PFSK-1 (cell line): Measurements from ENCODE around the gene TRIM50.

ENCODE experiments used
- FOXP2 ChIP-seq: optimal IDR thresholded peaks from 2 replicates; pipeline ENCODE3; 2011; ENCODE audit warnings: borderline replicate concordance, control low read depth, inconsistent platforms; ENCODE audit not compliant: insufficient read depth; ENCODE audit errors: extremely low read length, extremely low read depth
- POLR2AphosphoS5 ChIP-seq: IDR thresholded peaks from 2 replicates; pipeline ENCODE4 v1.6.1; 2012; ENCODE audit warnings: low read depth, mild to moderate bottlenecking, control low read depth, low read length, moderate library complexity
- SIN3A ChIP-seq: IDR thresholded peaks from 2 replicates; pipeline ENCODE4 v1.6.1; 2012; ENCODE audit warnings: mild to moderate bottlenecking, low read length, moderate library complexity, borderline replicate concordance; ENCODE audit not compliant: insufficient read depth
- TAF1 ChIP-seq: IDR thresholded peaks from 2 replicates; pipeline ENCODE4 v1.6.1; 2012; ENCODE audit warnings: low read length, control low read depth, borderline replicate concordance; ENCODE audit not compliant: insufficient read depth
- TF ChIP-seq, protein P1 (sequence below), 2 experiments: IDR thresholded peaks; 2 replicates each; pipeline versions ENCODE4 v1.6.1 to v1.8.0; 2011 to 2012; ENCODE audit warnings: low read depth in 2 of 2, low read length in 2 of 2, control low read depth in 1 of 2, inconsistent platforms in 1 of 2, mild to moderate bottlenecking in 1 of 2, moderate library complexity in 1 of 2; ENCODE audit not compliant: insufficient read depth in 1 of 2

TRIM50 gene

DNA sequence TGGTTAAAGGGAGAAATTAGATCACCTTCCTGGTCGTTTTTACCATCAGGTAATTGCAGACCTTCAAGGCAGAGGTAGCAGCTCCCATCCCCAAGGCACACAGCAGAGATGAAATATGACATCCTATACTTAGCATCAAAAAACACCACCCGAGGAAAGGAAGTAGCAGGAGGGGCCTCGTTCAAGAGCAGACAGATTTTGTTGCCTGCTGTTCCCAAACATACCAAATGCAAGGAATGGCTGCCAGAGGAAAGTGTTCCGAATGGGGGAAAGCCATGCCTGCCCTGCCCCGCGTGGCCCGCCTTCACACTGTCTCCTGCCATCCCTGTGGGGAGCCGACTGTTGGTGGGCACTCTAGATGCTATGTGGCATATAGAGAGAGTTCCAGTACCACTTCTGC lies 18.1 kb upstream of the TRIM50 start:
- TF ChIP-seq, protein P1, sequence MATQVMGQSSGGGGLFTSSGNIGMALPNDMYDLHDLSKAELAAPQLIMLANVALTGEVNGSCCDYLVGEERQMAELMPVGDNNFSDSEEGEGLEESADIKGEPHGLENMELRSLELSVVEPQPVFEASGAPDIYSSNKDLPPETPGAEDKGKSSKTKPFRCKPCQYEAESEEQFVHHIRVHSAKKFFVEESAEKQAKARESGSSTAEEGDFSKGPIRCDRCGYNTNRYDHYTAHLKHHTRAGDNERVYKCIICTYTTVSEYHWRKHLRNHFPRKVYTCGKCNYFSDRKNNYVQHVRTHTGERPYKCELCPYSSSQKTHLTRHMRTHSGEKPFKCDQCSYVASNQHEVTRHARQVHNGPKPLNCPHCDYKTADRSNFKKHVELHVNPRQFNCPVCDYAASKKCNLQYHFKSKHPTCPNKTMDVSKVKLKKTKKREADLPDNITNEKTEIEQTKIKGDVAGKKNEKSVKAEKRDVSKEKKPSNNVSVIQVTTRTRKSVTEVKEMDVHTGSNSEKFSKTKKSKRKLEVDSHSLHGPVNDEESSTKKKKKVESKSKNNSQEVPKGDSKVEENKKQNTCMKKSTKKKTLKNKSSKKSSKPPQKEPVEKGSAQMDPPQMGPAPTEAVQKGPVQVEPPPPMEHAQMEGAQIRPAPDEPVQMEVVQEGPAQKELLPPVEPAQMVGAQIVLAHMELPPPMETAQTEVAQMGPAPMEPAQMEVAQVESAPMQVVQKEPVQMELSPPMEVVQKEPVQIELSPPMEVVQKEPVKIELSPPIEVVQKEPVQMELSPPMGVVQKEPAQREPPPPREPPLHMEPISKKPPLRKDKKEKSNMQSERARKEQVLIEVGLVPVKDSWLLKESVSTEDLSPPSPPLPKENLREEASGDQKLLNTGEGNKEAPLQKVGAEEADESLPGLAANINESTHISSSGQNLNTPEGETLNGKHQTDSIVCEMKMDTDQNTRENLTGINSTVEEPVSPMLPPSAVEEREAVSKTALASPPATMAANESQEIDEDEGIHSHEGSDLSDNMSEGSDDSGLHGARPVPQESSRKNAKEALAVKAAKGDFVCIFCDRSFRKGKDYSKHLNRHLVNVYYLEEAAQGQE (IDR thresholded peaks at IDR 0.05; ENCODE audit: insufficient read depth in 1 of 2, low read depth in 2 of 2, low read length in 2 of 2) = no peak
- TF ChIP-seq FOXP2 (no peak), SIN3A (no peak), POLR2AphosphoS5 (no peak), TAF1 (no peak)

DNA sequence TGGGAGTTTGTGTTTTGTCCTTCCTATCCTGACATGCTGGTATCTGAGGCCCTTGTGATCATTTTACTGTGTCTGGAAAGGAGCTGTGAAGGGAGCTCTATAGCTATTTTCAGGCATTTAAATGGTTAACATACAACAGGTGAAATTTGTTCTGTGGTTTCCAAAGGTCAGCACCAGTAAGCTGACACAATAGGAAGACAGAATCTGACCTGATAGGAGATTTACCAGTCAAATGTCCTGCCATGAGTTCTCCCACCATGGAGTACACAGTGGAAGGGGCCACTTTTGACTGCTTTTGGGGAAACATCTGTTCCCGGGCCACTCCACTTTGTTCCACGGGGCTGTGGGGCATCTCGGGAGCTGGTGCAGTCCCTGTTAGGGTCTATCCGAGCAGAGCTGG lies 17.7 kb upstream of the TRIM50 start:
- TF ChIP-seq SIN3A = no peak
- TF ChIP-seq FOXP2 = no peak
- no peak for TF ChIP-seq POLR2AphosphoS5
- no peak for TF ChIP-seq TAF1
- TF ChIP-seq, protein P1 (IDR thresholded peaks at IDR 0.05; ENCODE audit: insufficient read depth in 1 of 2, low read depth in 2 of 2, low read length in 2 of 2) = no peak

GRCh38 chr7:73343671-73344380 lies 15.9 kb upstream of the TRIM50 start:
- TF ChIP-seq TAF1 = no peak
- no peak for TF ChIP-seq SIN3A

- TF ChIP-seq POLR2AphosphoS5 (no peak), SIN3A (no peak), FOXP2 (no peak), TAF1 (no peak)
- TF ChIP-seq, protein P1 (IDR thresholded peaks at IDR 0.05; ENCODE audit: insufficient read depth in 1 of 2, low read depth in 2 of 2, low read length in 2 of 2) = no peak
Measured at GRCh38 chr7:73342645-73343044, 14.8 kb upstream of the TRIM50 start.

DNA sequence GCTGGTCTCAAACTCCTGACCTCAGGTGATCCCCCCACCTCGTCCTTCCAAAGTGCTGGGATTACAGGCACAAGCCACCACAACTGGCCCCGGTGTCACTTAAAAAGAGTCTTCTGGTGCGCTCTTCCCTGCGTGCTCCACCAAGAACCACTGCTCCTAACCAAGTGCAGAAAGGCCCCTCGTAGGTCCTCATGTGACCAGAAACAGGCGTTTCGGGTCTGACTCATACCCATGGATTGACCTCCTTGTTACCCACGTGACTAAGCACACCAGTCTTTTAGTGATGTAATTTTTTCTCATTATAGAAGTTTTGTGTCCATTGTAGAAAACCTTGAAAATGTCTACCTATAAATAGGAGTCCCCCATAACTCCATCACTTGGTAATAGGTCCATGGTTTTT lies 14.0 kb upstream of the TRIM50 start:
- no peak for TF ChIP-seq POLR2AphosphoS5
- TF ChIP-seq, protein P1 (IDR thresholded peaks at IDR 0.05; ENCODE audit: insufficient read depth in 1 of 2, low read depth in 2 of 2, low read length in 2 of 2) = no peak
- no peak for TF ChIP-seq SIN3A
- no peak for TF ChIP-seq FOXP2
- no peak for TF ChIP-seq TAF1
